GM21423 (cell line): ENCODE data around the gene OR1F1.
"Not testable (repeated sequence)": the region's sequence is repeated elsewhere in the genome, so short reads cannot be mapped to it uniquely, and the experiment has no call there.

Experiments used
- ATAC-seq: cut with Tn5 transposase; IDR thresholded peaks from one replicate; pipeline ENCODE4 v1.9.1; 2021; ENCODE audit warnings: mild to moderate bottlenecking, moderate library complexity; ENCODE audit not compliant: unreplicated experiment

OR1F1 gene

DNA sequence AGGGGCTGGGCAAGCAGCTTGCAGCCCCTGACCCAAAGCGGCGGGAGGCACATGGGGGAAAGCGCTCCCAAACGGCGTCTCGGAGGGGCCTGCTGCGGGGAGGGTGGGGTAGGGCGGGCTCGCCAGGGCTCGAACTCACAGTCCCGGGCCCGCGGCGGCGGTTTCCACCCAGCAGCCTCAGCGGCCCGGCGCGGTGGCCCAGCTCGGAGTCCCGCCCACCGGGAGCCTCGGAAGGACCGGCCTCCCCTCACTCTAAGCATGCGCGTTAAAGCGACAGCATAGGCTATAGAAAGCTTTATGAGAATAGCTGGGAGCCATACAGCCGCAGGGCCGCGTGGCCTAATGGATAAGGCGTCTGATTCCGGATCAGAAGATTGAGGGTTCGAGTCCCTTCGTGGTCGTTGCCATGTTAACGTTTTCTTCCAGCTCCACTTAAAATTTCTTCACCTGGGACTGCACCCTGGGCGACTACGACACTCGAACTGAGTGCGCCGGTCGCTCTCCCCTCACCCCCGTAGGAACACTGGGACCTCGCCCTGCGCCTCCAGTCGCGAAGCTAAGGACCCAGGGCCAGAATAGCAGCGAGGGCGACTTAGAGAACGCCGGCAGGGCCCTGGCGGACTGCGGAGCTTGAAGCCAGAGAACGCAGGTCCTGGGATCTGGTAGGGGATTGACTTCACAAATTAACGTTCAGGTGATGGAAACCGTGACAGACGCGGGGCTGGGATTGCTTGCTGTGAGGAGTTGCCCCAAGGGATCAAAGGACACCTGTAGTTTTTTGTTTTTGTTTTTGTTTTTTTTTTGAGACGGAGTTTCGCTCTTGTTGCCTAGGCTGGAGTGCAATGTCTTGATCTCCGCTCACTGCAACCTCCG lies 37.4 kb upstream of the OR1F1 start:
- ATAC-seq, result peak; percentile 75

- no peak for ATAC-seq
Measured at GRCh38 chr16:3152027-3152276, 36.1 kb upstream of the OR1F1 start.

- no peak for ATAC-seq
Measured at GRCh38 chr16:3152277-3152990, 35.6 kb upstream of the OR1F1 start.

DNA sequence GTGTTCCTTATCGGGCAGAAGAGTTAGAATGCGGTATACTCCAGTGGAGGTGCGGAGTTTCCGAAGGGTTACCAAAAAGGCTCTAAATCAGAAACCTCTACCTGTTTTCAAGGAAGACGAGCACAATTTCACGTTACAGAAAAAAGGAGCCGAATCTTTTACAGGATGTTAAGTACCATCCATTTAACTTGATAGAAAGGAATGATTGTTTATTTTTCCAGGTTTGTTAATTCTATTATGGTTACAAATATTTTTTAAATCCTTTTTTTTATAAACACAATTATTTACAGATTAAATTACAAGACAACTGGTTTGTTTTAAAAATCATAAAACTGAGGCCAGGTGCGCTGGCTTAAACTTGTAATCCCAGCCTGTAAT lies 35.0 kb upstream of the OR1F1 start:
- no peak for ATAC-seq

DNA sequence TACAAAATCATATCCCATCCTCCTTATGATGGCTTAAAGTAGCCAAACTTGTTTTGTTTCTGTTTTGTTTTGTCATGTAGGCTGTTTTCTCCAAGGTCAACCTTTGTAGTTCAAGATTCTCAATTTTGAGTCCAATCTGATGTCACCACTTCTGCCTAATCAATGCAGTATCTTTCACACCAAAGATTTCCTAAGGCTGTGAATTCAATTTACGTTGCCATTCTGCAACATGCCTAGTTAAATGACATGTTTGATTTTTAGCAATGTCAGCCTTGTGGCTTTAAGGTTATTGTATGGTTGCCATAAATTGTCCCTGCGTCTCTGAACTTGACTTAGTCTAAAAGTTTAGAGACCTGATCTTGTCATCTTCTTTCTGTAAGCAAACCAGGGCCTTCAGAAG lies 32.8 kb upstream of the OR1F1 start:
- ATAC-seq, result no peak

DNA sequence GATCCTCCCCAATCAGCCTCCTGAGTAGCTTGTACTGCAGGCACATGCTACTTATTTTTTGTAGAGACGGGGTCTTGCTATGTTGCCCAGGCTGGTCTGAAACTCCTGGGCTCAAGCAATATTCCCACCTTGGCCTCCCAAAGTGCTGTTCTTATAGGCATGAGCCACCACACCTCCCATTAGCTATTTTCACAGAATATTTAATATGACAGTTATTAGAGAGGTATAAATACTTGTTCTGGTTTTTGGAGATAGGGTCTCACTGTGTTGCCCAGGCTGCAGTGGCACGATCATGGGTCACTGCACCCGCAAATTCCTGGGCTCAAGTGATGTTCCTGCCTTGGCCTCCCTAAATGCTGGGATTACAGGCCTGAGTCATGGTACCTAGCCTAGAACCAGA lies 32.0 kb upstream of the OR1F1 start:
- no peak for ATAC-seq

- no peak for ATAC-seq
Measured at GRCh38 chr16:3157229-3158025, 30.6 kb upstream of the OR1F1 start.

GRCh38 chr16:3158026-3158509 lies 29.9 kb upstream of the OR1F1 start:
- peak; percentile 9 for ATAC-seq

GRCh38 chr16:3158510-3159314 lies 29.3 kb upstream of the OR1F1 start:
- ATAC-seq, result peak; percentile 52

- no peak for ATAC-seq
Measured at GRCh38 chr16:3161235-3162018, 26.6 kb upstream of the OR1F1 start.

- no peak for ATAC-seq
Measured at GRCh38 chr16:3164121-3164991, 23.6 kb upstream of the OR1F1 start.

GRCh38 chr16:3165111-3165822 lies 22.7 kb upstream of the OR1F1 start:
- no peak for ATAC-seq

DNA sequence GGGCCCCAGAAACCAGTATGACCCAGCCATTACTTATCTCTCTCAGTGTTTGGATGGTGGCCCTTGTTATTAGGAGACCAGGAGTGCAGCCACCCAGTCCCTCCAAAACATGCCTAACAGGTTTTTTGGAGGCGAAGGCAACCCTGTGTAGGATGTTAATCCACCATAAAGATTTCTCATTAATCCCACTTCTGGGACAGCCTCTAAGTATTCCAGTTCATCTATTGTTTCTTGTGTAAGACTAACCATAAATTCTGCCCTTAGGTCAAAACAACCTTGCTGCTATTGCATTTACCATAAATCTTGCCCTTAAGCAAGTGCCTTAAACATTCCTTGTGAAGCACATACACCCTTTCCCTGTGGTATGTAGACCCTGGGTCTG lies 21.5 kb upstream of the OR1F1 start:
- ATAC-seq, result no peak

DNA sequence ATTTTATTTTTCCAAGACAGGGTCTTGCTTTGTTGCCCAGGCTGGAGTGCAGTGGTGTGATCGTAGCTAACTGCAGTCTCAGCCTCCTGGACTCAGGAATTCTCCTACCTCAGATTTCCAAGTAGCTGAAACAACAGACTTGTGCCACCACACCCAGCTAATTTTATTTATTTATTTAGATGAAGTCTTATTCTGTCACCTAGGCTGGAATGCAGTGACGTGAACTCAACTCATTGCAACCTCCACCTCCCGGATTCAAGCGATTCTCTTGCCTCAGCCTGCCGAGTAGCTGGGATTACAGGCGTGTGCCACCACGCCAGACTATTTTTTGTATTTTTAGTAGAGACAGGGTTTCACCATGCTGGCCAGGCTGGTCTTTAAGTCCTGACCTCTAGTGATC lies 19.3 kb upstream of the OR1F1 start:
- not testable (repeated sequence) for ATAC-seq

DNA sequence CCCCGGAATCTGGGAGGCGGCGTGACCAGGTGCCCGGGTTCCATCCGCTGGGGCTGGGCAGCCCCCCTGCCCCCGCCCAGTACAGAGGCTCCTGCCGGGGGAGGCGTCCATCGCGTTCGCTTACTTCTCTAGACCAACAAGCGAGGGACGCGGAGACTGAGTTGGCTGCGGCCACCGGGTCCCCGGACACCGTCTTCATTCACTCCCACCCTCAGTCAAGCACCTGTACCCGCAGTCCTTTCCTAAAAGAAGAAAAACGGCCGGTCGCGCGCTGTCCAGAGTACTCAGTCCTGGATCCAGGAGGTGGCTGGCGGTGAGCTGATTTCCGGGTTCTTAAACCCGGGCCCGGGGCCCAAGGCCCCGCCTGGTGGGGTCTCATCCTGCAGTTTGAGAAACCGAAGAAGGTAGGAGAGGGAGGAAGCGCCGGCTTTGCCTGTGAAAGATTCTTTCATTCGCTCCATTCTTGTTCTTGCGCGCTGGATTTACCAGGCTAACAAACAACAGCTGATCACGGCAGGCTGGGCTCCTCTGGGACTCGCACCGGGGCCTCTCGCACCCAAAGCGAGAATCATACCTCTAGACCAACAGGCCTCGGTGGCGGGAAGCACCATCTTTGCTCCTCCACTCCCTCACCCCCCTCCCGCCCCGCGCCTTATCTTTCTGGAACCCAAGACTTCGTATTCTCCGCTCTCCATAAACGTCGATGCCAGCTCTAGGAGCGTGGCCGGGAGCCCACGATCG lies 17.4 kb upstream of the OR1F1 start:
- ATAC-seq, result no peak

DNA sequence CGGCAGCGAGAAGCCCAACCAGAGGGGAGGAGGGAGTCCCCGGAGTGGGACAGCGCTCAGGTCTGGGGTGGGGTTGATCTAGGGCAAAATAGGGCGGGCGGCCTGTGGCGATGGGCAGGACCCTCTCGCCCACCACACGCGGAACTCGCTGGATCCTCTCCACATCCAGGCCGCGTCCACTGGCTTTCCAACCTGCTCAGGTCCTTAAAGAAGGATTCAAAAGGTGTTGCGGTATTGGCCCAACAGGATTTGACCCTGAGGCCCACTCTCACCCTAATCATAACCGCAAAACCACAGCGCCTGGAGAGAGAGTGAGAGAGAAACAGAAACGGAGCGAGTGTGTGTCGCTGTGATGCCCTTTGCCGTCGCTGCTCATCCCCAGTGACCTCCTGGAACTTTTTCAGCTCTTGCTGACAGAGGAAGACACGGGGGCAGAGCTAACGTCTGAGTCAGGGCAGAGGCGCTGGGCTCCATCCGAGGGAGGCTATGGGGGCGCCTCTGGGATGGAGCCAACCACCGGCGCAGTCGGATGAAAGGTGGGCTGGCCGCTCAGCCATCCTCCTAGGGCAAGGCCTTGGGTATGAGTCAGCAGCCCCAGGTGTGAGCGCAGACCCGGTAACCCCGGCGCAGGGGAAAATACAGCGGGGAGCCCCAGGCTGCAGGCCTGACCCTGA lies 16.7 kb upstream of the OR1F1 start:
- no peak for ATAC-seq

DNA sequence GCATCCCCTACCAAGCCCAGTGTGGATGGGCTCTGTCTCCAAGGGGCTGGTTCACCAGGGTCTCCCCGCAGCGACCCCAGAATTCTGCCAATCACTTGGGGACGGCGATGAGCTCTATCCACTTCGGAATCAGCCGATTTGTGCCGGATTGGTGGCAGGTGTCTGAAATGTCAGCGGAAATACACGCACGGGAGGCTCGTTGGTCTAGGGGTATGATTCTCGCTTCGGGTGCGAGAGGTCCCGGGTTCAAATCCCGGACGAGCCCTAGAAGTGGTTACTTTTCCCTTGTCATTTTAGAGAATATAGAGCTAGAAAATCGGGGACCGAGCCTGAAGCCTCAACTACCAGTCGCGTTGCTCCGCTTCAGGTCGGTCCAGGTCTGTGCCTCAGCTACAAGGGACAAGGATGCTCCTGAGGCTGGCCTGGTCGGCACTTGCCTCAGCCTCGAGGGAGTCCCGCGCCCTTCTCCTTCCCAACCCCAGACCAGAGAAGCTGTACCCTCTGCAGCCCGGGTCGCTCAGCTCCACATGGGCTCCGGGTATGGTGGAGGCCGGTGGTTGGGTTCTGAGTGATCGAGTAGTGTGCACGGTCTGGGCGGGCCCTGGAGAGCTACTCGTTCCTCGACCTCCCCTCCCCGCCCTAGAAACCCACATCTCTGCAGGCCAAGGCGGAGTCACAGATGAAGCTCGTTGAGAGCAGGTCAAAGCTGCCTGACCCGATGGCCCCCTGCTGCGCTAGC lies 16.0 kb upstream of the OR1F1 start:
- no peak for ATAC-seq
